Breast epithelium (tissue), 4 donors: Measurements from ENCODE around the gene PDE10A. TPM values are rescaled to one million over a fixed set of nuclear protein-coding genes. Genes with fewer than 3 reads are reported as not detected.

Experiments
- DNase-seq, 2 donors: peaks; one replicate each; pipeline ENCODE4 v3.0.0-alpha.2; 2019; ENCODE audit warnings: low spot score in 2 of 2
- H3K27ac ChIP-seq, 2 donors: fragments of 200-600 bp; sonication (generic) in 1 of 2; one replicate each; pipeline ENCODE4 v1.5.1; 2016 to 2019; ENCODE audit warnings: mild to moderate bottlenecking in 1 of 2
- H3K27me3 ChIP-seq, 2 donors: fragments of 200-600 bp; sonication (generic) in 1 of 2; one replicate each; pipeline versions ENCODE4 v1.5.1 to v1.6.0; 2017 to 2019; ENCODE audit warnings: control low read depth in 1 of 2, mild to moderate bottlenecking in 1 of 2
- H3K36me3 ChIP-seq: fragments of 200-600 bp; one replicate; pipeline ENCODE4 v1.5.1; 2019
- H3K4me1 ChIP-seq, 2 donors: fragments of 200-600 bp; sonication (generic); one replicate each; pipeline ENCODE4 v1.5.1; 2016 to 2019; ENCODE audit warnings: control low read depth in 1 of 2
- H3K4me3 ChIP-seq, 3 donors: fragments of 200-600 bp; sonication (generic); 1 replicate in 2 of 3; 2 replicates in 1 of 3; pipeline ENCODE4 v1.5.1; 2016 to 2019; ENCODE audit warnings: mild to moderate bottlenecking in 3 of 3, moderate library complexity in 2 of 3
- H3K9me3 ChIP-seq, 2 donors: fragments of 200-600 bp; sonication (generic) in 1 of 2; one replicate each; pipeline ENCODE4 v1.5.1; 2016 to 2019; ENCODE audit warnings: control low read depth in 1 of 2
- POLR2A ChIP-seq: fragments of 450-650 bp; IDR thresholded peaks from one replicate; pipeline ENCODE4 v1.6.1; 2016; ENCODE audit warnings: antibody characterized with exemption, mild to moderate bottlenecking, moderate library complexity
- POLR2AphosphoS5 ChIP-seq, 3 donors: sonication (generic); formaldehyde crosslinking; IDR thresholded peaks; one replicate each; pipeline ENCODE4 v1.6.1; 2017; ENCODE audit warnings: antibody characterized with exemption in 3 of 3
- intact Hi-C: fragments of 100-400 bp; cut with DNase I; formaldehyde crosslinking; loops from one replicate; pipeline ENCODE4 v1.15.1; 2023; ENCODE audit warnings: low total_unique reads
- total RNA-seq, 3 donors: library from RNA; depleted of rRNA; stranded (reverse); fragments of >200 nt; gene quantifications; one replicate each; pipeline ENCODE4 v1.1.0, GENCODE V29; 2016
- TF ChIP-seq, protein P1 (sequence below), 3 donors: fragments of 450-650 bp; IDR thresholded peaks; one replicate each; pipeline ENCODE4 v1.5.1; 2016 to 2017; ENCODE audit warnings: antibody characterized with exemption in 3 of 3, mild to moderate bottlenecking in 3 of 3, moderate library complexity in 3 of 3

The PDE10A gene
- total RNA-seq, 3 donors from 2014 or later = 2.7 to 22.0 (median 12.6) TPM

DNA sequence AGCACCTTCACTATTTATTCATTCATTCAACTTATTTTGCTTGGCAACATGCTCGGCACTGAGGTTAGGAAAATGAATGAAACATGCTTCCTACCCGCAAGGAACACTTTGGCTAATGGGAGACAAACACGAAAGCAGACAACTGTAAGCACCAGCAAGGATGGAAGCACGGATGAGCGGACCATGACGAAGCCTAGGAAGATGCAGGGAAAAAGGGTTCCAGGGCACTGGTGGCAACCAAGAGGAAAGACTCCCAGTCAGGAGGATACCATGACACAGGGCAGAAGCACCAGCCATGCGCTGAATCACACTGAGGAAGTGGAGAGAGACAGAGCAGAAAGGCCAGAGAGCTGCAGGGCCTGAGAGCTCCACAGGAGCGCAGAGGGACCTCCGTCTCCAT, 9.8 kb downstream of the PDE10A start:
- no peak overlapping the region for H3K4me3 ChIP-seq
- H3K4me1 ChIP-seq = no peaks in the 10 kb centered on the region
- intact Hi-C loops = no loop called here
- DNase-seq = no peak
- no peaks in the 10 kb centered on the region for H3K36me3 ChIP-seq
- peaks cover 0 to 11% of the 10 kb centered on the region in 2 donors for H3K27me3 ChIP-seq
- H3K9me3 ChIP-seq = no peaks in the 10 kb centered on the region
- TF ChIP-seq POLR2A = no peak
- TF ChIP-seq, protein P1, sequence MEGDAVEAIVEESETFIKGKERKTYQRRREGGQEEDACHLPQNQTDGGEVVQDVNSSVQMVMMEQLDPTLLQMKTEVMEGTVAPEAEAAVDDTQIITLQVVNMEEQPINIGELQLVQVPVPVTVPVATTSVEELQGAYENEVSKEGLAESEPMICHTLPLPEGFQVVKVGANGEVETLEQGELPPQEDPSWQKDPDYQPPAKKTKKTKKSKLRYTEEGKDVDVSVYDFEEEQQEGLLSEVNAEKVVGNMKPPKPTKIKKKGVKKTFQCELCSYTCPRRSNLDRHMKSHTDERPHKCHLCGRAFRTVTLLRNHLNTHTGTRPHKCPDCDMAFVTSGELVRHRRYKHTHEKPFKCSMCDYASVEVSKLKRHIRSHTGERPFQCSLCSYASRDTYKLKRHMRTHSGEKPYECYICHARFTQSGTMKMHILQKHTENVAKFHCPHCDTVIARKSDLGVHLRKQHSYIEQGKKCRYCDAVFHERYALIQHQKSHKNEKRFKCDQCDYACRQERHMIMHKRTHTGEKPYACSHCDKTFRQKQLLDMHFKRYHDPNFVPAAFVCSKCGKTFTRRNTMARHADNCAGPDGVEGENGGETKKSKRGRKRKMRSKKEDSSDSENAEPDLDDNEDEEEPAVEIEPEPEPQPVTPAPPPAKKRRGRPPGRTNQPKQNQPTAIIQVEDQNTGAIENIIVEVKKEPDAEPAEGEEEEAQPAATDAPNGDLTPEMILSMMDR (IDR thresholded peaks at IDR 0.05) = no peak
- no peak for TF ChIP-seq POLR2AphosphoS5 (IDR thresholded peaks at IDR 0.05)
- H3K27ac ChIP-seq = no peak overlapping the region

DNA sequence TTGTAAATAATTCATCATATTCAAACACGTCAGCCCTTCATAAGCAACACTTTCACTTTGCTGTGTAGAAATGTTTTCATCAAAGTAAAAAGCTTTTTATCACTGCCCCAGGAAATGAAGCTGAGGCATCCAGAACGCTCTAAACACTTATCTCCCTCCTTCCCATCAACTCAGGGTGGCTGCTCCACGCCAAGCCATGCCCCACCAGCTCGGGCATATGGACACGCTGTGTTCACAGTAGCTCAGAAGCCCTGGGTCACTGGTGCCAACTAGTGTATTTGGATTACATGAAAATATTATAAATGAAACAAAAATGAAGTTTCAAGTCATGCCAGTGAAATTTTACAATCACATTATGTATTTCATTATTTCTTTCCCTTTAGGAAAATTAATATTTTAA, 10.3 kb downstream of the PDE10A start:
- TF ChIP-seq POLR2AphosphoS5 (IDR thresholded peaks at IDR 0.05) (no peak), POLR2A (no peak)
- TF ChIP-seq, protein P1 (IDR thresholded peaks at IDR 0.05) = no peak
- no peak for DNase-seq
- intact Hi-C loops = loop anchor here (1.0 kb wide), 1 partner anchor 38 kb away; no protein-coding TSS in a partner anchor
- peaks cover 0 to 11% of the 10 kb centered on the region in 2 donors for H3K27me3 ChIP-seq
- H3K27ac ChIP-seq = no peak overlapping the region
- H3K4me3 ChIP-seq = no peak overlapping the region
- no peaks in the 10 kb centered on the region for H3K36me3 ChIP-seq
- no peaks in the 10 kb centered on the region for H3K4me1 ChIP-seq
- no peaks in the 10 kb centered on the region for H3K9me3 ChIP-seq

DNA sequence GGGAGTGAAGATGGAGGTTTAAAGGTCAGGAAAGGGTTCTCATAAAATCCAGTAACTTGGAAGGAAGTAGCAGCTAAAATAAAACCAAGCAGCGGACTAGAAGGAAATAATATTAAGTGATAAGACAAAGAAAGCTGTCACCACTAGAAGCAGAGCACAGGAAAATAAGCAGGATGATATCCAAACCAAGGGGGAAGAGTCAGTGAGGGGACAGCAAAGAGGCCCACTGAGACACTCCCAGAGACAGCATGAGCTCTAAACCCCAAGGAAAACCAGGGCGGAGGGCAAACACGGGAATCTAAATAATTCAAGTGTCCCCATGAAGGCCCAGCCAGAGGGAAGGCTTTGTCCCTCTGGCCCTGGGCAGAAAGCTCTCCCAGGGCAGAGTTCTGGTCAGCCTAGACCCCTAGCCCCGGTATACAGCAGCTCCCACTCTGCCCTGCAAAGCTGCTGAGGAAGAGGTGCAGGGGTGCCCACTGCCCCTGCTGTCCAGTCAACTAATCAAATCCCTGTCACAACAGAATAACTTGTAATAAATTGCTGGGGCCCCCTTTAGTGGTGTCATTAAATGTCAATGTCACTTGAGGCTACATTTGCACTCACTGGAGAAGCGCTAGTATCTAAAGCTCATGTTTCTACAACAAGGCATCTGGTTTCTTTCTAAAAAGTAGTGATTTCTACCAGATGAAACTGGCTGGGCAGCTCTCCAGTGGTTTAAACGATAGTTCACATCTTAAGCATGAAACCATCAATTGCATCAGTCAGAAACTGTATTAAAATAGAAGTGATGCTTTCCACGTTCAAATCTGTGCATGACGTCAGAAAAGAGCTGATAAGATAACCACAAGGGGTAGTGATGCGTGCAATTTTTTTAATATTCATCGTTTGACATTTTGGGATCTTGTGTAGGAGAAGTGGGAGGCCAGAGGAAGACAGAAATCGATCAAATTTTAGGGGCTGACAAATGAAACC, 13.6 kb downstream of the PDE10A start:
- H3K36me3 ChIP-seq = no peaks in the 10 kb centered on the region
- intact Hi-C loops = no loop called here
- no peaks in the 10 kb centered on the region for H3K4me1 ChIP-seq
- no peaks in the 10 kb centered on the region for H3K9me3 ChIP-seq
- H3K4me3 ChIP-seq = no peak overlapping the region
- H3K27me3 ChIP-seq = peaks cover 0 to 4% of the 10 kb centered on the region in 2 donors
- no peak for DNase-seq
- H3K27ac ChIP-seq = peak overlapping the region in 1 of 2 donors; percentile 74
- TF ChIP-seq POLR2A = no peak
- TF ChIP-seq POLR2AphosphoS5 (IDR thresholded peaks at IDR 0.05) = no peak
- TF ChIP-seq, protein P1 (IDR thresholded peaks at IDR 0.05) = no peak

DNA sequence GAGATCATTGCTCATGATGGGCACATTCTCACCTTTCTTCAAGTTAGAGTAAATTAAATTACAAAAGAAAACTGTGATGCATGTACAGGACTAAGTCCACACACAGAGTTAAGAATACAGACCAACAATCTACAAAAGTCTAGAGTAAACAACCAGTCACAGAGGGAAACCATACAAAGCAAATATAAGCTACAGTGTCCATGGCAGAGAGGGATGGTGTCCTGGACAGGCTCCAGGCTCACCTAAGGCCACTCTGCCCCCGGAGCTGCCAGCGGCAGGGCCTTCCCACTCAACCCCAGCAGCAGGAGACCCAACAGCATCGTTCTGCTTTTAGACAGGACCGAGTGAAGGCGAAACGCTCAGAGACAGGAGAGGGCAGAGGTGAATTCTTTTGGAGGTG, 16.0 kb downstream of the PDE10A start:
- Histone ChIP-seq H3K9me3 (no peaks in the 10 kb centered on the region), H3K4me3 (no peak overlapping the region), H3K4me1 (no peaks in the 10 kb centered on the region), H3K27ac (peak overlapping the region in 1 of 2 donors; percentile 61), H3K27me3 (no peaks in the 10 kb centered on the region), H3K36me3 (no peaks in the 10 kb centered on the region)
- intact Hi-C loops = no loop called here
- TF ChIP-seq, protein P1 (IDR thresholded peaks at IDR 0.05) = no peak
- TF ChIP-seq POLR2AphosphoS5 (IDR thresholded peaks at IDR 0.05) = no peak
- no peak for DNase-seq

DNA sequence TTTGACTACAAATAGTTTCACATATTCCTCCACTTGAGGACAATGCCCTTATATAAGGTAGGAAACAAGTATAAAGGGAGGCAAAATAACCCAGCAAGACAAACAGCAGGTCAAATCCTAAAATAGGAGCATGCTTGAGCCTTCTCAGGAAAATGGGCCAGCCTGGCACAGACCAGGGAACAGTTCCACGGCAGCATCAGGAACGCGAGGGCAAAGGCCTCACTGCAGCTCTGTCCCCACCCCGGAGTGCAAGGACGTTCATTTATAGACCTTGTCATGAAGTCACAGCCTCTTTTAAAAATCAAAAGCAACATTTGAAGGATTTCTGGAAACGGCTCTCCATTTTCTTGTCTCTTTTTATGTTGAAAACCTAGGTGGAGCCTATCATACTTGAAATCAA, 17.1 kb downstream of the PDE10A start:
- TF ChIP-seq POLR2A (no peak), POLR2AphosphoS5 (IDR thresholded peaks at IDR 0.05) (no peak)
- TF ChIP-seq, protein P1 (IDR thresholded peaks at IDR 0.05) = no peak
- Histone ChIP-seq H3K36me3 (no peaks in the 10 kb centered on the region), H3K4me1 (no peaks in the 10 kb centered on the region), H3K27ac (no peak overlapping the region), H3K4me3 (no peak overlapping the region), H3K9me3 (no peaks in the 10 kb centered on the region), H3K27me3 (no peaks in the 10 kb centered on the region)
- DNase-seq = no peak
- intact Hi-C loops = no loop called here
